GM18858 (cell line): Measurements from ENCODE around the gene MAPRE3.
A peak's percentile ranks its signal among the peaks of the same experiment; 100 is the strongest.
"Not testable (repeated sequence)": the region's sequence is repeated elsewhere in the genome, so short reads cannot be mapped to it uniquely, and the experiment has no call there.

ENCODE experiments used
- ATAC-seq: cut with Tn5 transposase; IDR thresholded peaks from one replicate; pipeline ENCODE4 v1.9.1; 2021; ENCODE audit not compliant: unreplicated experiment

MAPRE3 gene

DNA sequence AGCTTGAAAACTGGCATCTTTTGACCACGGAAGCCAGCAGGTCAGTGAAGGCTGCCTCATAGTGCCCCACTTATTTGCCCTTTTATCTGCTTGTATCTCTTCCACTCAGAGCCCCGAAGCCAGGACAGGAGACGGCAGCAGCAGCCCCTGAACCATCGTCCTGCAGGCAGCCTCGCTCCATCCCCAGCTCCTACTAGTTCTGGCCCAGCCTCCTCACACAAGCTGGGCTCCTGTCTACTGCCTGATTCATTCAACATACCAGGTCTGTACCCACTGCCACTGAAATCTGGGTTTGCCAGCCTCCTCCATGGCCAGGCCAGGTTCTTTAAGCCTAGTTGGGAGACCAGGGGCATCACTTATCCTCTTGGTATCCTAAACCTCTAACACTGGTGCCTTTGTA lies 96.9 kb downstream of the MAPRE3 start:
- ATAC-seq = no peak

DNA sequence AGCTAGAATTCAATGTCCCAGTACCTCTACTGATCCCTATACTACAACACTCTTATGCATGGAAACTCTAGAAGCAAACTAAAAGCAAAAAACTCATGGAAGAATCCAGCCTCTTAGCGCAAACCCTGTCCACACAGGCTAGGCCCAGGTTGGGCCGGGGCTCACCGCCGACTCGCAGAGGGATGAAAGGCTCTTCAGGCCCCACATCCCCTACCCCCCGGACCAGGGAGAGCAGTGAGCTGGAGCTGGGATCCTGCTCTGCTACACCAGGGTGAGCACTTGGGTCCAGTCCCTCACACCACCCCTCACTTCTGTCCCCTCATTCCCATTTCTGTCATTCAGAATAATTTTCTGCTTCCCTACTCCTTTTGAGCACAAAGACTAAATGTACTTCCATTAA lies 99.0 kb downstream of the MAPRE3 start:
- ATAC-seq = no peak

DNA sequence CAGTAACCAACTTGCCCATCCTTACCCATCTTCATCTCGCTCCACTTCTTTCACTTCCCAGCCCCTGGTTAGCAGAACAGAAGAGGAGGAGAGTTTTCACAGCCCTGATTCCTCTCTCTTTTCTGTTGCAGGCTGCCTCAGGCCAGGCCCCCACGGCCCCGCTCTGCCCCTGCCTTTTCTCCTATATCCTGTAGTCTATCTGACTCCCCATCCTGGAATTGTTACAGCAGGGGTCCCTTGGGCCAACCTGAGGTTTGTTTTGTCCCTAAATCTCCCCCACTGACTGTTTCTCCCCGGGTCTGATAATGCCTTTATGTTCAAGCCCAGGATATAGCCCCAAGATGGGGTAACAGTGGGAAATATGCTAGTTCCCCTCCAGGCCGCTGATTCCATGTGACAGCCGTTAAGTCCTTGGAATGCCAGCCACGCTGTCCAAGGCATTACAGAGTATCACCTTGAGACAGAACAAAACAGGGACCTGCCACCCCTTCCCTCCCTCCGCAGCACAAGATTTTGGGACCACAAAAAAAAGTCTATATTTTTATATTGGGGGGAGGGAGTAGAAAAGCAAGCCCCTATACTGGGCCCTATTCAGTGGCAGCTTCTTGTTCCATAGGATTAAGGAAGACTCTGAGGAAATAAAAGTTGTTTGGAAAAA lies 99.7 kb downstream of the MAPRE3 start:
- ATAC-seq = no peak

DNA sequence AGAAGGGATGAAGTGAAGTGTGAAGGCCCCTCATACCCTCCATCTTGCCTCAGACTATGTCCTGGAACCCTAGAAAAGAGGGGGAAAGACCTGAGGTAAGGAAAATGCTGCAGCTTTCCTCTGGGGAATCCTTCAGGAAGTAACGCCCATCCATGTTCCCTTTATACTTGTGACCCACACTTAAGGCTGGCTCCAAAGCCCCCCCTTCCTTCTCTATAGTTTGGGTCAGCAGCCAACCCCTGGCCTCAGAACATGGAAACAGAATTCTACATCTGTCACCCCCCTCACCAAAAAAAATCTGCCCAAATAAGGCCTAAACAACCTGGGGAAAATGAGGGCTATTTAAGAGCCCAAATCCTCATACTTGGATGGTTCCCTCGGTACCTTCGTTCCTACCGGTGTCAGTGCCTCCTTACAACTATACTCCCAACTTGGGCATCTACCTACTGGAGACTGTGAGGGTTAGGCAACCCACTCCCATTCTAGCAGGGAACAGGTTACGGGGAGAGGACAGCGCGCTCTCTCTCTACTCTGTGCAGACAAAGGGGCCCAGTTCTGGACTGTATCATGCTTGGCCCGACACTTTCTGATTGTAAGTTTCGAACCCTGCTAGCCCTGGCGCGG lies 100.3 kb downstream of the MAPRE3 start:
- no peak for ATAC-seq

DNA sequence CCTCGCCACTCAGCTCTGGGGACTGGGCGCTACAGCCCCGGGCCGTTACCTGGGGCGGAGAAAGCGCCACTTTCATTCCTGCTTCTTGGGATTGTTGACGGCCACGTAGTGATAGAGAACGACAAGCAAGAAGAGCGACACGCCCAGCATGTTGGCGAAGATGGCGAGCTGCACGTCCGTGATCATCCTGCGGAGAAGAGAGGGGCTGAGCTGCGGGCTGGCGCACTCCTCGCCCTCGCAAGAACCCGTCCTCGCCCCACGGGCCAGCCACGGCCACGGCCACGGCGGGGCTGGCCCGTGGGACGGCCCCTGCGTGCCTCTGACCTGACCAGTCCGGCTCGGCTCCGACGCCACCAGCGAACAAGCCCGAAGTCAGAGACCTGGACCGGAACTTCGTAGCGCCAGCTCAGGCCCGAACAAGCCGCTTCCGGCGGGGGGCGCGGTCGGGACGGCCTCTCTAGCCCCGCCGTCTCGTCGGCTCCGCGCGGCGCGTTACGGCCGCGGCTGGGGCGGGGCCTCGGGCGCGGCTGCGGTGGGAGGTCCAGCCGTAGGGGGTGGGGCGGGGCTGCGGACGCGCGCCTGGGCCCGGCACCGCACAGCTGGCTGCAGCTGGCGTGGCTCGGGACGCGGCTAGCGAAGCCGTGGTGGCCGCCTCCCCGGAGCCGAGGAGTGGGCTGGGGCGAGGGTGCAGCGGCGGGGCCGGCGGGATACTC lies 101.0 kb downstream of the MAPRE3 start, which contains the start of gene OST4:
TSS of gene OST4 (minus strand) at position 378 of the 713 bp plus-strand sequence.
- ATAC-seq = peak; percentile 82

DNA sequence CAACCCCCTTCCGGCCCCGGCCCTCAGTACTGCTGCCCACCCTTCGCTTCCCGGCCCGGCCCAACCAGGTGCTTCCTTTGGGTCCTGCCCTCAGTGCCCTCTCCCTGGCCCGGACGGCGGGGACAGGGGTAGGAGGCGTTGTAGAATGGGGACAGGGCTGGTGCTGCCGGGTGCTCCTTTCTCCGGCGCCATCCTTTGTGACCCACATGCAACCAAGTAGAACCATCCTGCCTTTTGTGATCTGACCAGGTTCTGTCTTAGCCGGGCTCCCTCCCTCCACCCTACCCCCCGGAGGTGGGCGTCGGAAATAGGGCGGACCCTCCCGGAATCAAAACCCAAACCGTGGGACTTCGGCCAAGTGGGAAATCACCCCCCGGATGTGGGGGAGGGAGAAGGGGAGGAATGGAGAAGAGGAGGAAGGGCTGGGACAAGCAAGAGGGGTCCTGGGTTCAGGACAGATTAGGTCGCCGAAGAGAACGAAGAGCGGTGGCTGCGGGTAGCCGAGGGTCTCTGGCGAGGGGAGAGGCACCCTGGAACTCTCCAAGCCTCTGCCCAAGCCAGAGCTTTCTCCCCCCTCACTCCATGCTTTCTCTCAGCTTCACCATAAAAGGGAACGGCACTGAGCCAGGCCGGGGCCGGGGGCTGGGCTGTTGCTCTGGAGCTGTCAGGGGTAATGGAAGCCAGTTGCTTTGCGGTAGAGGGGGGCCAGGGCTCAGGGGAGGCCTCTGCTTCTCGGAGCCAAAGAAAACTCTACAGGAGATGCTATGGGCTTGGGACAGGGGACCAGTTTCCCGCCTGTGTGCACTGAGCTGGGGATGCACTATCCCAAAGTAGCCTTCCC lies 101.8 kb downstream of the MAPRE3 start:
- no peak for ATAC-seq

DNA sequence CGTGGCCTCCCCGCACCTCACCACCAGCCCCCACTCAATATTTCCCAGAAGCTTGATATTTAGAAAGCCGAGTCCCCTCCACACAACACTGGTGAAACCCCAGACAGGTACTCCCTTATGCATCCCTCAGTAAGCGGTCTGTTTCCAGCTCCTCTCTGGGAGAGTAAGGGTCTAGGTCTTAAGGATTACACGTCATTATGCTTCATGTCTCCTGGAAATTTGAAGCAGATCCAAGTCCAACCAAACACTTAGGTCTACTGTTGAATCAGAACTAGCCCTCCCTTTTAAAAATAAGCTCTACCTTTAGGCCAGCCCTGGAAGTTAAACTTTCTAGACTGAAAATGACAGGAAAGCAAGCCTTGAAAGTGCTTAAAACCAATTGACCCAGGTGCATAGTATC lies 102.5 kb downstream of the MAPRE3 start:
- no peak for ATAC-seq

DNA sequence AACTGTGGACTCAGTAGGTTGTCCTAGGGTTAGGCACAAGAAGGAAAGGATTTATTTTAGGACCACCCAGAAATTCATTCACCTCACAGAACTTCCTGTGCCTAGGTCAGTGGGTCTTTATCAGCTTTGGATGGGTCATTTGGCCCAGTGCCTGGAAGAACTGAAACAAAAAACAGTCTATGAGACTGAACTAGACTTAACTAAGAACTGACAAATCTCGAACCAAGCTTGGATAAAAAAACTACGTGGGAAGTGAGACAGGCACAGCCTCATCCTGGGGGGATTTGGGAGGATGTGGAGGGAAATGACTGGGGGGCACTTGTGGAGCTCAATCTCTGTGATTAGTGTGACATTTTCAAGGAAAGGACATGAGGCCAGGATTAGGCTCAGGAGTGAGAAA lies 103.3 kb downstream of the MAPRE3 start:
- no peak for ATAC-seq

DNA sequence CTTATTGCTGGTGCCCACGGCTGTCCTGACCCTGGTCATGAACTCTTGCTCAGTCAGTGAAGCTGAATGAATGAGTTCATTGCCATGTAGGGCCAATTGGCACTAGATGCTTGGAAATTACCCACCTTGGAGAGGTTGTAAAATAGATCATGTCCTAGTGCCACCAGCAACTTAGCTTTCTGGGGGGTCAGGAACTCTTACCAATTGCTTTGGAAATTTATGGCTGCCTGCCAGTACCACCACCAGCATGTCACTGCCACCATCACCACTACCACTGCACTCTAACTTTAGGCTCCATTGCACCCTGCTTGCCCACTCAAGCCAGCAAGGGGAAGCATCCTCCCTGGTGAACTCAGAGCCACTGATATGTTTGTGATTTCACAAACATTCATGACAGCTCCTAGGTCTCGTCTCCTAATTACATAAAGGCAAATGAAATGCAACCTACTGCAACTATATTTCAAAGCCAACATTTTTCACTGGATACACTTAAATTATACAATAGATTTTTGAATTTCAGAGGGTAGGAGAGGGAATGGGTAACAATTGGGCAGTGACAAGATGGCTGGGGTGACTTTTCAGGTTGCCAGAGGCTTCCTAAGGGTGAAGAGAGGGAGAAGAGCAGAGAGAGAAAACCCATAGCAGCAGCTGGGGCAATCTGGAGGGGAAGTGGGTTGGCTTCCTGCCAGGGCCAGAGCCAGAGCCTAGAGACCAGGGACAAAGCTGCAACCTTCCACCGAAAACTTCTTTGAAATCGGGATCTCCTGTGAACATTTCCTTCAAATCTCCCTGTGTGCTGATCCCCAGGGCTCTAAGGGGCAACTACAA lies 104.5 kb downstream of the MAPRE3 start:
- ATAC-seq = no peak

DNA sequence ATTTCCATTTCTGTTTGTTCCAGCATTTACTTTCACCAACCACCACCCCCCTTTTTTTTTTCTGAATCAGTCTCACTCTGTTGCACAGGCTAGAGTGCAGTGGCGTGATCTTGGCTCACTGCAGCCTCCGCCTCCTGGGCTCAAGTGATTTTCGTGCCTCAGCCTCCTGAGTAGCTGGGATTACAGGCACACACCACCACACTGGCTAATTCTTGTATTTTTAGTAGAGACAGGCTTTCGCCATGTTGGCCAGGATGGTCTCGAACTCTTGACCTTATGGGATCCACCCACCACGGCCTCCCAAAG lies 105.1 kb downstream of the MAPRE3 start:
- ATAC-seq = not testable (repeated sequence)

DNA sequence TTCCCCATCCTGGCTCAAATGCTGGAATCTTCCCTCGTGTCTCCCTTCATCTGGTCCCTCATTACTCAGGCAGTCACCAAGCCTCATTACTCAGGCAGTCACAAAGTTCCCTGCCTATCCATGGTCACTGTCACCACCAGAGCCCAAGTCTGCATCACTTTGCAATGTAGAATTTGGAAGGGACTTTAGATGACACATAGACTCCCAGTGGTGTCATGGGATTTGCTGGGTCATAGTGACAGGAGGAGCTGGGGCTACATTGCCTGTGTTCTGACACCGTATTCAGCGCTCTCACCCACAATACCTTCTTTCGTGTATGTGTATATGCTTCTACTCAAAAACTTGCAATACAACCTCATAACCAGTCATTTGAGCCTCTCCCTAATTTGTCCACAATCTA lies 105.9 kb downstream of the MAPRE3 start:
- ATAC-seq = no peak
